Fibroblast of pulmonary artery (primary cell): ENCODE data around the gene SYS1.

Source experiments
- DNase-seq: peaks from one replicate; pipeline ENCODE4 v3.0.0-alpha.2; 2010; ENCODE audit warnings: low read depth
- H3K4me3 ChIP-seq: replicated peaks from 2 replicates; pipeline ENCODE4 v1.5.1; 2011; ENCODE audit warnings: low read depth, mild to moderate bottlenecking, control low read depth, low read length, moderate library complexity
- TF ChIP-seq, protein P1 (sequence below): IDR thresholded peaks from 2 replicates; pipeline ENCODE4 v1.5.1; 2011; ENCODE audit warnings: mild to moderate bottlenecking, control low read depth, low read length, inconsistent platforms; ENCODE audit errors: missing control alignments

The SYS1 gene

DNA sequence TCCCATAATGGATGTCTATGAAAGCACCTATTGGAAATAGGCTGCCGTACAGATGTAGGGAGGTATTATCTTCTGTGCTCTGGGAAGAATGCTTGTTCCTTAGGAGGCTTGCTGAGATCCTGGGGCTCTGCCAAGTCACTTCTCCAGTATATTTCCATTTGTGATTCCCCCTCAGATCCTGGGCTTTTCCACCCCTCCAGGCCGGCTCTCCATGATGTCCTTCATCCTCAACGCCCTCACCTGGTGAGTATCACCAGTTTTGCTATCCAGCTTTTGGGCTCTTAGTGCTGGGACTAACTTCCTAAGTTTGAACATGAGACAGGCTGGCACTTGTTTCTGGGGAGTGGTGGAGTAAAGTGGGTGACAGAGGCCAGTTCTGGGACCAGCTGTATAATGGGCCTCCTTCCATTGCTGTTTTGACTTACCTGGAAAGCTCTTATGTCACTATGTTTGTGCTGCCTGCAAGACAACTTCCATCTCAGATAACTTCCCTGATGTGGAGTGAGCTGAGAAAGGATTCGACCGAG, 2.6 kb downstream of the SYS1 start:
- no peak overlapping the region for H3K4me3 ChIP-seq
- no peak for DNase-seq
- TF ChIP-seq, protein P1, sequence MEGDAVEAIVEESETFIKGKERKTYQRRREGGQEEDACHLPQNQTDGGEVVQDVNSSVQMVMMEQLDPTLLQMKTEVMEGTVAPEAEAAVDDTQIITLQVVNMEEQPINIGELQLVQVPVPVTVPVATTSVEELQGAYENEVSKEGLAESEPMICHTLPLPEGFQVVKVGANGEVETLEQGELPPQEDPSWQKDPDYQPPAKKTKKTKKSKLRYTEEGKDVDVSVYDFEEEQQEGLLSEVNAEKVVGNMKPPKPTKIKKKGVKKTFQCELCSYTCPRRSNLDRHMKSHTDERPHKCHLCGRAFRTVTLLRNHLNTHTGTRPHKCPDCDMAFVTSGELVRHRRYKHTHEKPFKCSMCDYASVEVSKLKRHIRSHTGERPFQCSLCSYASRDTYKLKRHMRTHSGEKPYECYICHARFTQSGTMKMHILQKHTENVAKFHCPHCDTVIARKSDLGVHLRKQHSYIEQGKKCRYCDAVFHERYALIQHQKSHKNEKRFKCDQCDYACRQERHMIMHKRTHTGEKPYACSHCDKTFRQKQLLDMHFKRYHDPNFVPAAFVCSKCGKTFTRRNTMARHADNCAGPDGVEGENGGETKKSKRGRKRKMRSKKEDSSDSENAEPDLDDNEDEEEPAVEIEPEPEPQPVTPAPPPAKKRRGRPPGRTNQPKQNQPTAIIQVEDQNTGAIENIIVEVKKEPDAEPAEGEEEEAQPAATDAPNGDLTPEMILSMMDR = no peak

DNA sequence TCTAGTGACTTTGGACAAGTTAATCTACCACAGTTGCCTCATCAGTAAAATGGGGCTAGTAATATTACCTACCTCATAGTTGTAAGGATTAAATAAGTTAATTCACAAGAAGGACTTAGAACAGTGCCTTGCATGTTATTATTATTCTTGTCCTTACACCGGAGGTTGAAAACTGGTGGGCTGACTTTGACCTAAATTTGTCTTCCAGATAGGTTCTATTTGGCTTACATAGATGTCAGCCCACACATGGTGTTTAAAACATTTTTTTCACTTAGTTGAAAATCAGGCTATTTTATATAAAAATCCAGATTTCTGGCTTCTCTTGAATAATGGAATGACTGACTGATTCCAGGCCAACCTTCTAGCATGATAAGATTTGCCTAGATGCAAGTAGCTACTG, 3.2 kb downstream of the SYS1 start:
- TF ChIP-seq, protein P1 = no peak
- no peak overlapping the region for H3K4me3 ChIP-seq
- DNase-seq = no peak

DNA sequence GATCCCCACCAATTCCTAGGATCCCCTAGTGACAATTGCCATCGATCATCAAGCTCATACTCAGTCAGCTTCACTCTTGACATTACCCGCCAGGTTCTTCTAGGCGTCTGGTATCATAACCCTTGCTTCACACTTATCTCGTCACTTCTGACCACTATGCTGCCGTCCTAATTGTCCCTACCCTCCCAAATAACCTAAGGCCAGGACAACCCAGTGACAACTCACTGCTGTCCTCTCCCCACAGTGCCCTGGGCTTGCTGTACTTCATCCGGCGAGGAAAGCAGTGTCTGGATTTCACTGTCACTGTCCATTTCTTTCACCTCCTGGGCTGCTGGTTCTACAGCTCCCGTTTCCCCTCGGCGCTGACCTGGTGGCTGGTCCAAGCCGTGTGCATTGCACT, 3.7 kb downstream of the SYS1 start:
- DNase-seq = no peak
- TF ChIP-seq, protein P1 = no peak

DNA sequence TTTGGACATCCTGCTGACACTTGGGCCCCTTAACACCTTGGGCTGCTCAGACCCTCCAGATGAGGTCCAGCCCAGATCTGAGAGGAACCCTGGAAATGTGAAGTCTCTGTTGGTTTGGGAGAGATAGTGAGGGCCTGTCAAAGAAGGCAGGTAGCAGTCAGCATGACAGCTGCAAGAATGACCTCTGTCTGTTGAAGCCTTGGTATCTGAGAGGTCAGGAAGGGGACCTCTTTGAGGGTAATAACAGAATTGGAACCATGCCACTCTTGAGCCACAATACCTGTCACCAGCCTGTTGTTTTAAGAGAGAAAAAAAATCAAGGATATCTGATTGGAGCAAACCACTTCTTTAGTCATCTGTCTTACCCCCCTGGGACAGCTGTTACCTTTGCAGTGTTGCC, 4.2 kb downstream of the SYS1 start:
- no peak for DNase-seq
- TF ChIP-seq, protein P1 = no peak
- no peak overlapping the region for H3K4me3 ChIP-seq

More for the DNA sequence above, 3.7 kb downstream of the SYS1 start:
- no peak overlapping the region for H3K4me3 ChIP-seq

DNA sequence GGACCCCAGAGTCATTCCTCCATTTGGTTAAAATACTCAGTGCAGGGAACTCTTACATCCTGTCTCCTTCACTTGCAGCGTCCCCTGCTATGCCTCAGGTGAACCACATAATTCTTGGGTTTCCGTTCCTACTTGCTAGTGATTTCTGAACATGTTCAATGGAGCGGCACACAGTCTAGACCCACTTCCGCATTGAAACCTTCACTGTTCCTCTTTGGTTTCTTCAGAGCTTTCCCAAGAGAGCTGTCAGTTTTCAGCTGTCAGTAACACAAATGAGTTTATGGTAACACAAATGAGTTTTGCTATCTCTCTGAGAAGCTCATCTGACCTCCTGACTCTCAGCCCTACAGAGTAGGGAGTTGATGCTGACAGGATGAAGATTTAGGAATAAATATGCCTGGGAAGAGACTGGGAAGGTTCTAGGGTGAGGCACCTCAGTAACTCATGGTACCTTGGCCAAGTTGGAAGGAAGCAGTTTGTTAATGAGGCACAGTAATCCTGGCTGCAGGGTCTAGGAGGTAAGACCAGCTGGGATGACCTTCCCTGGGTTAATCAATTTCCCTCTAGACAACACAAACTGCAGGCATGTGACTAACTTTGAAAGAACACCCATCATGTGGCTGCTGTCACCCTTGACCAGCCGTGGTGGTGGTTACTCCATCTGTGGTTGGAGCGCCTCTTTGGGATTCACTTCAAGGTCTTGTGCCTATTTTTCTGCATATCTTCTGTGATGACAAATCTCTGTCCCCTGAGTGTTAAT, 5.4 kb downstream of the SYS1 start:
- no peak overlapping the region for H3K4me3 ChIP-seq
- TF ChIP-seq, protein P1 = no peak
- DNase-seq = no peak

DNA sequence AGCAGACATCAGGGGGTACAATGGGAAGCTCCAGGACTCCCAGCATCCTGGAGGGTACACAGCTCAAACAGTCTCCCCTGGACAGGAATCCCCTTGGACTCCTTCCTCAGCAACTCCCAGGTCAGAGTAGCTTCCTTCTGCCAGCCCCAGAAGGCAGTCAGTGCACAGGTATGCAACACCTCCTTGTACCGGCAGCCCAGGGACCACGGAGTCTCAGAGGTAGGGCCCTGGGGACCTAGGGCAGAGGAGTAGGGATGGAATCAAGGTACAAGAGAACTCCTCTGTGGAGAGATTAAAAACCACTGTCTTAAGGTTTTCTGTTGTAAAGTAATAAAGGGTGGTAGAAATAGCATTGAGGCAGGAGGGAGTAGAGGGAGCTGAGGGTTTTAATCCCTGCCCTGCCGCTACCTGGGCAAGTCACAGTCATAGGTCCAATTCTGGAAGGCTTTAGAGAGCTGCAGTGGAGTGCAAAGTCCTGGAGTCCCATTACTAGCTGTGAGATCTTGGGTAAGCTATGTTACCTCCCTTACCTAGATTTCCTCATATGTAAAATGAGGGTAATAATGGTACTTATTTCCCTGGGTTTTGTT, 7.7 kb downstream of the SYS1 start:
- TF ChIP-seq, protein P1 = no peak
- DNase-seq = no peak
- no peak overlapping the region for H3K4me3 ChIP-seq

DNA sequence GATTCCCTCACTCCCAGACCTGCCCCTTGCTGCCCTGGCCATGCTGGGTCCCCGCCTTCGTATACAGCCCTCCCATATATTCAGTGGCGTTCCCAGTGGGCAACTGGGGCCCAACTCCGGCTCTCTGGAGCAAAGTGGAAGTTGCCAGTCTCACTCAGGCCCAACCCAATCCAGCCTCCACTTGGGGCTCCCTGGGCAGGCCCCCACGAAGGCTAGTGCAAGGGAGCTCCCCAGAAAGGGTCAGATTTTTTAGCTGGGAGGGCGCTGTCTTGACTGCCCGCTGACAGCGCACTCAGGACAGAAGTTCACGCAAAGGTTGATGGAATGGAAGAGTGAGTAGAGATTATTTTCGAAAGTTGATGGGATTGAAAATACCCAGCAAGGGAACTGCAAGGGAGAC, 9.3 kb downstream of the SYS1 start:
- no peak overlapping the region for H3K4me3 ChIP-seq
- no peak for DNase-seq
- TF ChIP-seq, protein P1 = no peak
